Astrocyte of the cerebellum (primary cell): Measurements from ENCODE around the gene ENTPD1.

Source experiments
- DNase-seq: peaks from one replicate; pipeline ENCODE4 v3.0.0-alpha.2; 2011; ENCODE audit warnings: low read depth
- H3K4me3 ChIP-seq: 2 replicates; pipeline ENCODE4 v1.5.1; 2011; ENCODE audit warnings: mild to moderate bottlenecking, low read depth, low read length, moderate library complexity
- in situ Hi-C: cut with HindIII; loops from 2 replicates; pipeline ENCODE4 v1.10.0; 2017; ENCODE audit warnings: low sequenced_read_pairs
- TF ChIP-seq, protein P1 (sequence below): IDR thresholded peaks from 2 replicates; pipeline ENCODE4 v1.5.1; 2012; ENCODE audit warnings: low read length, low read depth, moderate library complexity, mild to moderate bottlenecking; ENCODE audit errors: missing control alignments

ENTPD1 gene

DNA sequence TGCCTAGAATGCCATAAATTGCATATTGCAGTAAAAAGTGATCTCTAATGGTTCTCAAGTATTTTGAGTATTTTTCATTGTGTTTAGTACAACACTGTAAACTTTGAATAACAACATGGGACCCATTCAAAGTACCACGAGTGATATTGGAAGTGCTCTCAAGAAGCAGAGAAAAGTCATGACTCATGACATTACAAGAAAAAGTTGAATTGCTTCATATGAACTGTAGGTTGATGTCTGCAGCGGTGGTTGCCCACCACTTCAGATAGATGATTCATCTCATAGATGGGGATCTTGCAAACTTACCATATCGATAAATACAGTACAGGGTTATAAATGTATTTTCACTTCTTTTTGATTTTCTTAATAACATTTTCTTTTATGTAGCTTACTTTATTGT, 33.9 kb downstream of the ENTPD1 start:
- in situ Hi-C loops, result no loop called here
- DNase-seq, result no peak
- TF ChIP-seq, protein P1, sequence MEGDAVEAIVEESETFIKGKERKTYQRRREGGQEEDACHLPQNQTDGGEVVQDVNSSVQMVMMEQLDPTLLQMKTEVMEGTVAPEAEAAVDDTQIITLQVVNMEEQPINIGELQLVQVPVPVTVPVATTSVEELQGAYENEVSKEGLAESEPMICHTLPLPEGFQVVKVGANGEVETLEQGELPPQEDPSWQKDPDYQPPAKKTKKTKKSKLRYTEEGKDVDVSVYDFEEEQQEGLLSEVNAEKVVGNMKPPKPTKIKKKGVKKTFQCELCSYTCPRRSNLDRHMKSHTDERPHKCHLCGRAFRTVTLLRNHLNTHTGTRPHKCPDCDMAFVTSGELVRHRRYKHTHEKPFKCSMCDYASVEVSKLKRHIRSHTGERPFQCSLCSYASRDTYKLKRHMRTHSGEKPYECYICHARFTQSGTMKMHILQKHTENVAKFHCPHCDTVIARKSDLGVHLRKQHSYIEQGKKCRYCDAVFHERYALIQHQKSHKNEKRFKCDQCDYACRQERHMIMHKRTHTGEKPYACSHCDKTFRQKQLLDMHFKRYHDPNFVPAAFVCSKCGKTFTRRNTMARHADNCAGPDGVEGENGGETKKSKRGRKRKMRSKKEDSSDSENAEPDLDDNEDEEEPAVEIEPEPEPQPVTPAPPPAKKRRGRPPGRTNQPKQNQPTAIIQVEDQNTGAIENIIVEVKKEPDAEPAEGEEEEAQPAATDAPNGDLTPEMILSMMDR, result no peak
- no peak overlapping the region for H3K4me3 ChIP-seq

DNA sequence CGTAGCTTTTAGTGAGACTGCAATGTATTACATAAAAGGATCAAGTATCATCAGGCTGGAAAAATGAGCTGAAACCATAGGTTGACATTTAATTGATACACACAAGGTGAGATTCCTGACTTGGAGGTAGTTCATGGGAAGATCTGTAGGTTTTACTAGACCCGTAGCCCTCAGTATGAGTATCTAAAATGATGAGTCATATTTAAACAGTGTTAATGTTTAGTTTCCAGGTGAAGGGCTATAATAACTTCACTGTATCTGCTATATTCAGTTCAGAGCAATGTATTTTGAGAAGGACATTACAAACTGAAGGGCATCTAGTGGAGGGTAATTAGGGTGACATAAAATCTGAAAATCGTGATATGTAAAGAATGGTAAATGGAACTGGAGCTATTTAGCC, 35.0 kb downstream of the ENTPD1 start:
- TF ChIP-seq, protein P1, result no peak
- in situ Hi-C loops, result no loop called here
- H3K4me3 ChIP-seq, result no peak overlapping the region
- DNase-seq, result no peak

DNA sequence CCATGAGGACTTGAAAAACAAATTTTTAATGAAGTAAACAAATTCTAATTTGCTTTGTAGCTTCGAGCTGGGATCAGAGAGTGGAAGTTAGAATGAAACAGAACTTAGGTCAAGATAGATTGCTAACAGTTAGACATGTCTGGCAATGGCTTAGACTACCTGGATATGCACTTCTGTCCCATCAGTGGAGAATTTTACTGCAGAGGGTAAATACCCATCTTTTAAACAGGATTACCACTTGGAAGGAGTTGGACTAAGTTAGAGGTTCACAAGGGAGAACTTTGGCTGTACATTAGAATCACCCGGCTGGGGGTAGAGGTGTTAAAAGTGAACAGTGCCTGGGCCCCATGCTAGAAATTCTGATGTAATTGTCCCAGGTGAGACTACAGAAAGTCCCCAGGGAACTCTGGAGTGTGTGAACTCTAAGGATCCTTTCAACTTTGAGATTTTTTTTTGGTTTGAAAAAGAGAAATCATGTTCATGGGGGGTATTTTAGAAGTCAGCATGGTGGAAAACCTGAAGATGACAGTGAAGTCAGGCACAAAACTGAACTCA, 35.5 kb downstream of the ENTPD1 start:
- TF ChIP-seq, protein P1, result no peak
- in situ Hi-C loops, result no loop called here
- H3K4me3 ChIP-seq, result no peak overlapping the region
- no peak for DNase-seq

DNA sequence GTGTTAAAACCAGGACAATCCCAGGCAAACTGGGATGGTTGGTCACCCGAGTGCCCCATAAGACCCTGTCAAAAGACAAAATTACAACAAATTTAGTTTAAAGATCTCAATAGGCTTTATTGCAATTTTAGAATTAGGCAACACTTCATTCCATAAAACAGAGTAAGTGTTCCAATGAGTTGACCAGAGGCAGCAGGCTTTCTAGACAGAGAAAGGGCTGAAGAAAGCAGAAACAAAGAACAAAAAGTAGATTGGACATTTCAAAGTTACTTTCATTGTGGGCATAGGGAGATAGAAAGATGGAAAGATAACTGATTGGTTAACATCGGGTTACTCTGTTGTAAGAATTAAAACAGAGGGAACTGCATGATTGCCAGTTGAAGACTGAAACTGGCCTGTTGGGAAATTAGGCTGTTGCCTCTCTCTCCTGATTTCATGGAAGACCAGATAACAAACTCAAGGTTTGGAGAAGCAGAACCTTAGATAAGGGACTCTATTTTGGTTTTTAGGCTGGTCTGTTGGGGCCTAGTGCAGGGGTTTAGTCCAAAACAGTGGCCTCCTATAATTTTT, 36.3 kb downstream of the ENTPD1 start:
- no peak overlapping the region for H3K4me3 ChIP-seq
- DNase-seq, result no peak
- TF ChIP-seq, protein P1, result no peak
- in situ Hi-C loops, result no loop called here

DNA sequence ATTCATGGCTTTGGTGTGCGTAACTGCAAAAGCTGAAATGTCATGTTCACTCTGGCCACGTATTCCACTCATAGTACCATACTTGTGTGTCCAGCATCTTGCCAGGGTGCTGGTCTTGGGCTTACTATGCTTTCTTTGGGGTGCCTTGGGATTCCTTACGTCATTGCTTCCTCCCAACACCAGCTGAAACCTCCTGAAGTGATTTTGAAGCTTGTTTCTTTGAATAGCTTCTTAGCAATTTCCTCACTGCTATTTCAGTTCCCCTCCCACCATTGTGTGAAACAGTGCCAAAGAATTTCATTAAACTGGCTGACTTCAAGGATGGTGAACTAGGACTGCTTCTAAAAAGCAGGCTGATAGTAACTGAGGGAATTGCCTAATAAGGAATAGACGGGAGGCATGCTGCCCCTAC, 36.9 kb downstream of the ENTPD1 start:
- no peak overlapping the region for H3K4me3 ChIP-seq
- TF ChIP-seq, protein P1, result no peak
- DNase-seq, result peak; percentile 9
- in situ Hi-C loops, result no loop called here

DNA sequence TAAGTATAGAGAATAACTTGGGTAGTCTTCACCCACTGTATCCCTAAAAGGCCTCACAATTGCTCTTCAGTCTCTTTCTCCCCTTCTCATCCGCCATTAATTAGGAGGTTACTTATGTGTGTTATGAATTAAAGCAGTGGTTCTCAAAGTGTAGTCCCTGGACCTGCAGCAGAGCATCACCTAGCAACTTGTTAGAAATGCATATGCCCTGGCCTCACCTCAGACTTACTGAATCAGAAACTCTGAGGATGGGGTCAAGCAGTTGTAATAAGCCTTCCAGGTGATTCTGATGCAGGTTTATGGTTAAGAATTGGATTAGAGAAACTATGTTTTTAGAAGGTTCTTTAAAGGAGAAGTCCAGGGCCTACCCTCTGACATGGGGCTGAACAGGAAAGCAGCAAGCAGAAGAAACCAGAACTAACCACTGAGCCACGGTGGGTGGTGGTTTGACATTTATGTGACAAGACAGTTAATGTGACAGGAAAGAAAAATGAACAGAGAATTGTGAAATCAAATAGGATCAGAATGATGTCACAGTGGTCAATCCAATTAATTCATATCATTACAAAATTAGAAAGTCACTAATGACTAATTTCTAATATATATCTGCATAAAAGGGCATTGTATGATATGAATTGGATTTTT, 37.6 kb downstream of the ENTPD1 start:
- TF ChIP-seq, protein P1, result no peak
- H3K4me3 ChIP-seq, result no peak overlapping the region
- no peak for DNase-seq
- in situ Hi-C loops, result no loop called here
